ENCODE measurements around the gene RHOT1. TPM values are rescaled to one million over a fixed set of nuclear protein-coding genes. Genes with fewer than 3 reads are reported as not detected.
"Not testable (repeated sequence)": the region's sequence is repeated elsewhere in the genome, so short reads cannot be mapped to it uniquely, and the experiment has no call there.

RHOT1 gene
- total RNA-seq, 1 experiment from 2014 or later, result 50.5 TPM

DNA sequence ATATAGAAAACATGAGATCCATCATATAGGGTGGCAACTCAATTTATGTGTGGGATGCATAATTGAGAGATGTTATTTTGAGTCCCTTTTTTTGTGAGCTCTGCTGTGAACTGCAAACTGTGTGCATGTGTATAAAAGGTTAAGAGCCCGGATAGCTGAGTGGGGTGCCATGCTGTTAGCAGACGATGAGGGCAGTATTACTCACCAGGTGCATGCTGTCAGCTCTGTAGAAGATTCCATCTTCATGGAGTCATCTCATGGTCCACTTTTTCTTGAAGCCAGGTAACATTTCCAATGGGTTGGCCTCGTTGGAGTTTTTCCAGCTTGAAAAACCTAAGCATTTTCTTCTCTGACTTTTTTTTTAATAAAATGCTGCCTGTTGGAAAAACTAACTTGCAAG is 80.3 kb downstream of the RHOT1 start:
- DNase-seq (ENCODE audit: extremely low read depth, low read depth), result no peak

DNA sequence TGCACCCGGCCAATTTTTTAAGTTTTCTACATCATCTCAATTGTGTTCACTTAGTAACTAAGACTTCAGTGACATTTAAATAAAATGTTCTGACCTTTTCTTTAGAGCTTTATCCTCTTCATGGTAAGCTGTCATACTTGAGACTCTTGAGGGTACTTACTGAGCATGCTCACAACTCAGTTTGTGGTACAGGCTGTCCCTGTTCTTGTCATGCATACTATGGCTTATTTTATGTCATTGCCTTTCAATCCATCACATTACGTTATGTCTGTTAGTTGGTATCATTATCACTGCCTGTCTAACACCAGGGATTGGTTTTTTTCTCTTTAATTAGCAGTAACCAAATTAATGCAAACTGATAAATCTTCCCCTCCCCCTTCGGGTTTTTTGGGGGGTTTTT is 81.4 kb downstream of the RHOT1 start:
- DNase-seq (ENCODE audit: extremely low read depth, low read depth), result no peak

DNA sequence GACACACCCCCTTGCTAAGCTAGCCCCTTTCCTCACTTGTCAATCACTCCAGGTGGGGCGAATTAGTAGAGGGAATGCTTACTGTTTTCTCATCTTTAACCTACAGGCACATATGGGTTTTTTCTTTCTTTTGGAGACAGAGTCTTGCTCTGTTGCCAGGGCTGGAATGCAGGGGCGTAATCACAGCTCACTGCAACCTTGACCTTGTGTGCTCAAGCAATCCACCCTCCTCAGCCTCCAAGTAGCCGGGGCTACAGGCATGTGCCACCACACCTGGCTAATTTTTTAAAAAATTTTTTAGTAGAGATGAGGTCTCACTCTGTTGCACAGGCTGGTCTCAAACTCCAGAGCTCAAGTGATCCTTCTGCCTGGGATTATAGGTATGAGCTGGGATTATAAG is 84.6 kb downstream of the RHOT1 start:
- no peak for DNase-seq (ENCODE audit: extremely low read depth, low read depth)

DNA sequence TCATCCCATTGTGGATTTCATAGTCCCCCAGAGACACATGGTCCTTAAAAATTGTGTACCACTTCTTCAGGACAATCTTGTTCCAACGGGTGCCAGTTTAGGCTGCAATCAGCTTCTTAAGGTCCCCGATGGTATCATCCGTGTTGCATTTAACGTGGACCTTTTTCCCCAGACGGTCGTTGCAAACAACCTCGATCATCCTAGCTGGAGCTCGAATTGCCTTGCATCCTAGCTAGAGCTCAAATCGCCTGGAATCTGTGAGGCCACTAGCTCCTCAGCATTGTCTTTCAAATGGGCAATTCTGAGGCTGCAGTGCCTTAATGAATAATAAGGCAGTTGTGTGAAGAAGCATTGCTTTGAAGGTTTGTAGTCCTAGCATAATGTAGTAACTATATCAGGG is 85.6 kb downstream of the RHOT1 start:
- no peak for DNase-seq (ENCODE audit: extremely low read depth, low read depth)

DNA sequence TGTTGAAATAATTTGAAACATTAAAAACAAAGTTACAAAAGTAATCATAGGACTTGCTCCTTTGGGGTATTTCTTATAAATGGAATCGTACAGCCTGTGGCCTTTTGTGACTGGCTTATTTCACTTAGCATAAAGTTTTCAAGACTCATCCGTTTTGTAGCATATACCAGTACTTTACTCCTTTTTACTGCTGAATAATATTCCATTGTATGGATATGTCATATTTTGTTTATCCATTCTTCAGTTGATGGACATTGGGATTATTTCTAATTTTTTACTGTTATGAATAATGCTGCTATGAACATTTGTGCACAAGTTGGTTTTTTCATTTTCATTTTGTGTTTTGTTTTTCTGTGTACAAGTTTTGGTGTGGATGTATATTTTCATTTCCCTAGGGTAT is 93.3 kb downstream of the RHOT1 start:
- DNase-seq (ENCODE audit: extremely low read depth, low read depth), result no peak

DNA sequence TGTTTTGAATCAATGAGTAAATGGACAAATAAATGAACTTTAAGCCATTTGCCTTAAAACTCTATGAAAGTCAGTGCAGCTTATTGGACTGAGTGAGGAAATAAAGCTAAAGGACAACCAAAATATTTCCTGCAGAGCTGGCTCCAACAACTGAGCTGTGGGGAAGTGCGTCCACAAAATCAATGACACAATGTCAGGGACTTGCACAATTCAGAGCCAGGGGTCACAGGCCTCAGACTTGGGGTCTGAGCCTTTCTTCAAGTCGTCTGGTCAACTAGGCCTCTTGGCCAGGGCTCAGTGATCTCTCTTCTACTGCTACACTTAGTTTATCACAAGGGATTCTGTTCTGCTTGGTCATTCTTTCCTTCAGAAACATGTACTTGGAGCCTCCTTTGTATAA is 97.2 kb downstream of the RHOT1 start:
- DNase-seq (ENCODE audit: extremely low read depth, low read depth), result no peak

DNA sequence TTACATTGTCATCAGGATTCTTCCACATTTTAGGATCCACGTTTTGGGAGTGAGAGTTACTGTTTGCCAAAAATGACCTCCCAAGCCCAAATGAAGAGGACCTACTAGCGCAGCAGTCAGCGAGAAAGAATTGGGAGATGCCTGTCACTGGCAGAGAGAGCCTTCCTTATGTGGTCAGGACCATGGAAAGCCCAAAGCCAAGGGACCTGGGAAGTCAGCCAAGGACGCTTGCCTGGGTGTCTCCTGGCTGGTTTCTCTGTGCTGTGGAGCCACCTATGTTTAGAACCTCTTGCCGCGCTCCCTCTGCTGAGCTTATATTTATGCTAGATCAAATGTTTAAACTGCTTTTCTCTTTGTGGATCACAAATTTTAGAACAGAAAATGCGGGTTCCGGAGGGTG is 98.4 kb downstream of the RHOT1 start:
- no peak for DNase-seq (ENCODE audit: extremely low read depth, low read depth)

DNA sequence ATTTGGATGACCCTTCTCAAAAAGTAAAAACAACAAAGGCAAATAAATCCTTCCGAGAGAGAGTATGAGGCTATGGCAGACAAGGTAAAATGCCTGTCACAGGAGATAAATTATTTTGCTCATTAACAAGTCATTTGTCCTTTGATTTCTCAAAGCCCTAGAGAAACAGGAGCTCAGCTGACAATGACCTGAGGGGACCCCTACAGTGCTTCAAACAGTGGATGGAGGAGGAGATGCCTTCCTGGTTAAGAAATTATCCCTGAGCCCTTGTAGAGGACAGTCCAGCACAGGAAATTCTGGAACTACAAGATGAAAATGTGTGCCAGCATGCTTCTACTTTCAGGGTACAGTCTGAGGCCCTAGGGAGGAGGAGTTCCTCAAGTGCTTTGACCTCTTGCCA is 99.3 kb downstream of the RHOT1 start:
- no peak for DNase-seq (ENCODE audit: extremely low read depth, low read depth)

DNA sequence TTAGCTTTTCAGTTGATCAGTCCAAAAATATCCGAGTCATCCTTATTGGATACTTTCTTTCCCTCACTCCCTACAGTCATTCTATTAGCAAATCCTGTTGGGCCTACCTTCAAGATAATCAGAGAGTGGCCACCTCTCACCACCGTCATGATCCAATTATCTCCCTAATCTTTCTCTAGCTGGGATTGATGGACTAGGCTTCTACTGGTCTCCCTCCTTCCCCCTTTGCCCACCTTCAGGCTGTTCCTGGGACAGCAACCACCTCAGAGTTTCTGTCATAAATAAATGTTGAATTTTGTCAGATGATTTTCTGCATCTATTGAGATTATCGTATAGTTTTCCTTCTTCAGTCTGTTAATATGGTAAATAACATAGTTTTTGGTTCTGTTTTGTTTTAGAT is 107.2 kb downstream of the RHOT1 start:
- DNase-seq (ENCODE audit: extremely low read depth, low read depth), result no peak

DNA sequence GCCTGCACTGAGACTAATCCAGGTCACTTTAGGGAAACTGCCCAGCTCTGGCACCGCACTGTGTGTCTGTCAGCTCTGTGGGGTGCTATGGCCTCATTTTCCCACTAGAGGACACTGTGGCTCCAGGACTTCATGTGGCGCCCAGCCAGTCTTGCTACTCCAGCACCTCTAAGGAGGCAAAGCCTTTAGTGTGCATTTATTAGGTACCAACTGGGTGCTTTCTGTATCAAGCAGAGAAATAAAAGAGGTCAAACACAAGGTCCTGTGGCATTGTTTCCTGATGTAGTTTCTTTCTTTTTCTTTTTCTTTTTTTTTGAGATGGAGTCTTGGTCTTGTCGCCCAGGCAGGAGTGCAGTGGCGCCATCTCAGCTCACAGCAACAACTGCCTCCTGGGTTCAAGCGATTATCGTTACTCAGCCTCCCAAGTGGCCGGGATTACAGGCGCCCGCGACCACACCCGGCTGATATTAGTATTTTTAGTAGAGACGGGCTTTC is 110.9 kb downstream of the RHOT1 start:
- peak; percentile 82 for DNase-seq (ENCODE audit: extremely low read depth, low read depth)

DNA sequence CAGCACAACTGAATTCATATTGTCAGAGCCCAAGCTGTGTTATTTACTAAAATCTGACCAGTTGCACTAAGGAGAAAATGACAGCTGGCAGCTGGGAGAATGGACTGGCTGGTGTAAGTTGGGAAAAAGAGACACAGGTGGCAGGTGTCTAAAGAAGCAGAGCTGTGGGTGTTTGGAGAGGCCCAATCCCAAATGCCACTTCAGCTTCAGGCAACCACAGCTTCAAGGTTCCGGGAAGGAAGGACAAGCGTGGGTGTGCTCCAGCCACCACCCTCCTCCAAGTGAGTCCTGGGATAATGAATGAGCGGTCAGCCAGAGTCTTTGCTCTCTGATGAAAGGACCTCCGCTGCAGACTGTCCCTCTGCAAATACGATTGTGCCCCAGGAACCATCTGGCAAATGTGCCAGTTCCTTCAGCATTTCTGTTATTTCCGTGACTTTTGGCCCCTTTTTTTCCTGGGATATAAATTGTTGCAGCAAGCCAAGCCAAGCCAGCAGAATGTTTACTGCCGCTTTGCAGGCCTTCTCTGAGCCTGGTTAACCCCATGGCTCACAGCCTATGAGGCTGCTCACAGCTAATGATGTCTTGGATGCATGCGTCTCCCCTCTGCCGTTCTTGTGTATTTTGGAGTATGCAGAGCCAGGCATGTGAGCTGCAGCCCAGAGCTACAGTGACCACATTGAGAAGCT is 113.9 kb downstream of the RHOT1 start:
- no peak for DNase-seq (ENCODE audit: extremely low read depth, low read depth)

DNA sequence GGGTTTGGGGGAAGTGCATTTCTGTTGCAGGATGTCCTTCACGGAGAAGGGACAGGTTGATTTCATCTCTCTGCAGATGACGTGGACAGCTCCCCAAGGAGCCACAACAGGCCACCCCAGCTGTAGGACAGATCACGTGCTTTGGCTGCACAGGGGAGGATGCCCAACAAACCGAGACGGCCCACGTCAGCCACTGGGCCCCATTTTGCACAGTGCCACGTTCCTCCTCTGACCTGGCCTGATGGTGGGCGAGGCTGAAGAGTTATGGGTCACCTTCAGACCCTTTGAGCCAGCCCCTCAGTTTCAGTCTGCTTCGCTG is 114.4 kb downstream of the RHOT1 start:
- no peak for DNase-seq (ENCODE audit: extremely low read depth, low read depth)

DNA sequence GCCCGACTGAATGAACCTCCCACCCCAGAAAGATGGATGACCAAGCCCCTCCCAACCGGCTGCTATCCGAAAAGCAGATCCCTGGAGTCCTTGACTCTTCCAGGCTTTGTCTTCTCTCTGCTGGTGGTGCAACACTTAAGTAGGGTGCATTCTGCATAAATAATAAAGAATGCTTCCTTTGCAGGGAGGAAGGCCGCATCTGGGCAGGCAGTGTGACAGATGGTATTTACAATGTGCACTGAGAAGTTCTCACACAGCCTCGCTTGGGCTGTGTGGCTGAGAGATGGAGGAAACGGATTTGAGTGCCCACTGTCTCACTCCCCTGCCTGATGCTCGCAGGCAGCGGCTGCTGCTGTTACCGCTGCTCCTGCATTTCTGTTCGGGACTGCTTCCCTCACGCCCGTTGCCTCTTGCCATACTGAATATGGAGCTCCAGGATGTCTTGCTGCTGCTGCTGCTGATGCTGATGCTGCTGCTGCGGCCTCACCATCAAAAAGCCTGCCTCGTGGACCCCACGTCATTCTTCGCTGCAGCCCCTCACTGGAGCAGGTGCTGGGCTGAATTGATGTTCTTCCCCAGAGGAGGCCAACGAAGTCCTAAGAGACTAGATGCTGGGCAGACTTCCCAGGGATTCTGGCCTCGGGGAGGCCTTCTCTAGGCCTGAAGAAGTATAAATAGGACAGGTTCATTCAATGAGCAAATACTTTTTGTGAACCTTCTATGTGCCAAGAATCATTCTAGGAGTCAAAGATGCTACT is 116.3 kb downstream of the RHOT1 start:
- DNase-seq (ENCODE audit: extremely low read depth, low read depth), result no peak

DNA sequence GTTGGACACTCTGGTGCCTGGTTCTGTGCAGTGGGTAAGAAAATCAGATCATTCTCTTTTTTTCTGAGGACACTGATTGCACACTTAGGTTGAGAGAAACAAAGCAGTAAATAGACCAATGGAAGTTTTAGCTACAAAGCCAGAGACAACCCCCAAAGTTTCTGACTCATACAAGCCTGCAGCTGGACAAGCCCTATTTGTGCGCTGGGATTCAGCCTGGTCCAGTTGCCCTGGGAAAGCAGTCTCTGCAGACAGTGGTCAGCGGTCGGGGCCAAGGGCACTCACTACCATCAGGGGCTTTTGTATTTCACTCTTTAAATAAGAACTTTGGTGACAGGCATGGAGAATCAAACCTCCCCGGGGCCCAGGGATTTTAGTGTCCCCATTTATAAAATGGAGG is 117.3 kb downstream of the RHOT1 start:
- DNase-seq (ENCODE audit: extremely low read depth, low read depth), result no peak

DNA sequence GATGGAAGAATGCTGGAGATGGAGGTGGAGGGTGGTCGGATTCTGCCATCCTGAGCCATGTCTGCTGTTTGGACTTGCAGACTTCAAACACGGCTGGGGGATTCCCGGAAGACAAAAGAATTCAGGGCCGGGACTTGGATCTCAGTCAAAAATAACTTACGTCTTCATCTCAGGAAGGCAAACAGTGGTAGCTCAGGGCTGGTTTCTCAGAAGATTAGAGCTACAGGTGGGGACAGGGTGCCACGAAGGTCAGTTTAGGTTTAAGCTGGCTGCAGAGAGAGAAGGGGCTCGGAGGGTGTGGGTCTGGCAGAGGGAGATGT is 119.1 kb downstream of the RHOT1 start:
- no peak for DNase-seq (ENCODE audit: extremely low read depth, low read depth)

DNA sequence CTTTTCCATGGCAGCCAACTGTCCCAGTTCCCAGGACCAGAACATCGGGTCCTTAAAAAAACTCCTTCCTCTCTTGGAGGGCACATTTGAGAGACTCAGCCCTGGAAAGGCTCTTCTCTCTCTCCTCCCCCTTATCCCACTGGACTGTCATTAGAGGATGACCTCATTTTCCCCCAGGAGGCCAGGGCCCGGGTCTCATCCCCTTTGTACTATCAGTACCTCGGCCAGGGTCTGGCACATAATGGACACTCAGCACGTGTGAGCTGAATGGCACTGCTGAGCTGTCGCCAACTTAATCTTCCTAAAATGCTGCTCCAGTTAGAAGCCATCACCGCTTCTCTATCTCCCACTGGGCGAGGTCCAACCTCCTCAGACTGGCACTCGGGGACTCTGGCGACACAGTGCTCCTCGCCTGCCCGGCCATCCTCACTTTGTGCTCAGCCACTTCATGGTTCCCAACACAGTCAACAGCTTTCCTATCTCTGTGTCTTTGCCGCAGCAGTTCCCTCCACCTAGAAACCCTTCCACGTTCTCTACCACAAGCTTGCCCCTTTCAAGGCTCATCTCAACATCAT is 119.7 kb downstream of the RHOT1 start:
- no peak for DNase-seq (ENCODE audit: extremely low read depth, low read depth)

DNA sequence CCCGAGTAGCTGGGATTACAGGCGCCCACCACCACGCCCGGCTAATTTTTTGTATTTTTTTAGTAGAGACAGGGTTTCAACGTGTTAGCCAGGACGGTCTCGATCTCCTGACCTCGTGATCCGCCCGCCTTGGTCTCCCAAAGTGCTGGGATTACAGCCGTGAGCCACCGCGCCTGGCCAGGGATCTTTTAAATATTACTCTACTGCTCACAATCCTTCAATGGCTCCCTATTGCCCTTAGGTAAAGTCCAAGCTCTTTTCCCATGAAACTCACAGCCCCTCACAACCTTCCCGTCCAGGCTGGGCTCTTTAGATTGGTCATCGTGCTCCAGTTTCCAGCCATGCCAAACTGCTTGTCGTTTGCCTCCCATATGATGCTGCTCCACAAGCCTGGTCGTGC is 121.2 kb downstream of the RHOT1 start:
- not testable (repeated sequence) for DNase-seq (ENCODE audit: extremely low read depth, low read depth)

DNA sequence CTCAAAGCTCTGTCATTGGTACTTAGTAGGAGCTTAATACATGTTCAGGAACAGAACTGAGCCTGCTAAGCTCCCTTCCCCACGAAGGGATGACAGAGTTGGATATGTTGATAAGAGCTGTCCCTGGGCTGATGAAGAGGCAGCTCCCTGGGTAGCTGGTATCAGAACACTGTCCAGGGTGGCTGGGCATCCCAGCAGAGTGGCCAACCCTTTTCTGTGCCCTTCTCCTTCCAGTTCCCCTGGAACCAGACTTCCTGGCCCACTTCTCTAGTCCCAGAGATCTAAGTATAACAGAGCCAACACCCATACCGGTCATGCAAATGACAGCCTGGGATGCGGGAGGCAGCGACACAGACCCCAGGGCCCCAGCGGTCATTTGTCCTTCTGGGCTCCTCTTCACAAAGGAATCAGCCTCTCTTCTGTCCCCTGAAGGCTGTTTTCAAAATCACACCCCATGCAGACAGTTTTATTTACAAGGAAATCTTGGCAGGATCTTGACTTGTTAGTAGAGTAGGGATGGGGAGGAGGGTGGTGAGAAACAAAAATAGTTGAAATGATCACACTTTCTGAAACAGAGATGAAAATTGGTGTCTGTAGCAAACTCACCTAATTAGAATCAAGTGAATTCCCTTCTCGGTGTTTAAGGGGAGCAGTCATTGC is 122.0 kb downstream of the RHOT1 start:
- DNase-seq (ENCODE audit: extremely low read depth, low read depth), result no peak

DNA sequence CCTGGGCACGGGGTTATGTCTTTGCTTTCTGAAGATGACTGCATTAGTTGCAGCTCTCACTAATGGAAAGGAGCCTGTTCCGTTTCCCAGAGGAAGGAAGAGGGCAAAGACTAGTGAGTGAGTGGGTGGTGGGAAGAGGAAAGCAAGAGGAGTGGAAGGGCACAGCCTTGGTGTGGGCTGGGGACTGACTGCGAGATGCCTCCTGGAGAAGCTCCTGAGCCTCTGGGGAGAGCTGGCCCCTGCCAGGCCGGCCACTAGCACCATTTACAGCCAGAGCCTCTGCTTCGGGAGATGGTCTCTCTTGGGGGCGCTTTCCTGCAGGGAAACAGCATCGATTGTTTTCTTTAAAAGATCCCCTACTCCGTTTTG is 122.5 kb downstream of the RHOT1 start:
- DNase-seq (ENCODE audit: extremely low read depth, low read depth), result no peak

DNA sequence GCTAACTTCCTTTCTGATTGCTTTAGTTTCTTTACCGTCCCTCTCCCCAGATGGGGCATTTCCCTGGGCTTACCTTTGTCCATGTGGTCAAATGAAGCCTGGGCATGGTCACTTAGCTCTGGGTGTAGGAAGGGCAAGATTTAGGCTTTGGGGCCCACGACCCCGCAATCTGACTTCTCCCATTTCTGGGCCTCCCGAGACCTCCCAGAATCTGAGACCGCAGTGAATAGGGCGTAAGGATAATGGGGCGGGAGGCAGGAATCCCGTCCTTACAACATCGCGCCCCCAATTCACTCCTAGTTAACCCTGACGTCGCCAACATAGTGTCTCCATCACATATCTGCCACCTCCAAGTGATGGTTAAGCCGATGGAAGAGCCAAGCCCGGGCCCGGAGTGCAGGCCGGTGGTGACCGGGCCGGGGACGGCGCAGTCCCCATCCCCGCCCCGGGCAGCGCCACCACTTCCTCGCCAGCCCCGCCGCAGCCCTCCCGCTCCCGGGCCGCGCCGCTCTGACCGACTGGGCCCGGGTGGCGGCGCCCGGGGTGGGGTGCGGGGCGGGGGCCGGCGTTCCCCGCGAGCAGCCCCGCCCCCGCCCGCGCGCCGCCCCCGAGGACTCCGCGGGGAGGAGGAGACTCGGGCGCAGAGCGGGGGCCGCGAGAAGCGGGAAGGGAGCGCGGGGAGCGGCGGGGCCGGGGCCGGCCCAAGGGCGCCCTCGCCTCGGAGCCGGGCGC is 123.1 kb downstream of the RHOT1 start, which contains the start of gene RHBDL3:
Gene RHBDL3 (plus strand): TSS at position 641 of the 732 bp plus-strand sequence. CDS start 358 bp downstream, outside the sequence.
- no peak for DNase-seq (ENCODE audit: extremely low read depth, low read depth)

DNA sequence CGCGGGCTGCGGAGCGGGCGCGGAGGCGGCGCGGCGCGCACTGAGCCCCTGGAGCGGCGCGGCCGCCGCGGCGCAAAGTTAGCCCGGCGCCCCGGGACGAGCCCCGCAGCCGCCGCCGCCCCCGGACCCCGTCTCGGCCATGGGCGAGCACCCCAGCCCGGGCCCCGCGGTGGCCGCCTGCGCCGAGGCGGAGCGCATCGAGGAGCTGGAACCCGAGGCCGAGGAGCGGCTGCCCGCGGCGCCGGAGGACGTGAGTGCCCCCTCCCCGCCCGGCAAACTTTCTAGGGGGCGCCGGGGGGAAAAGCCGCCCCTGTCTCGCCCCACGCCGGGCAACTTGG is 123.7 kb downstream of the RHOT1 start:
- no peak for DNase-seq (ENCODE audit: extremely low read depth, low read depth)

All from NCI-H460 (cell line).